HG02642 (cell line): ENCODE results near the gene RECQL5.

ENCODE experiments used
- ATAC-seq: cut with Tn5 transposase; IDR thresholded peaks from one replicate; pipeline ENCODE4 v1.9.1; 2021; ENCODE audit warnings: mild to moderate bottlenecking; ENCODE audit not compliant: unreplicated experiment, poor library complexity

Gene RECQL5

DNA sequence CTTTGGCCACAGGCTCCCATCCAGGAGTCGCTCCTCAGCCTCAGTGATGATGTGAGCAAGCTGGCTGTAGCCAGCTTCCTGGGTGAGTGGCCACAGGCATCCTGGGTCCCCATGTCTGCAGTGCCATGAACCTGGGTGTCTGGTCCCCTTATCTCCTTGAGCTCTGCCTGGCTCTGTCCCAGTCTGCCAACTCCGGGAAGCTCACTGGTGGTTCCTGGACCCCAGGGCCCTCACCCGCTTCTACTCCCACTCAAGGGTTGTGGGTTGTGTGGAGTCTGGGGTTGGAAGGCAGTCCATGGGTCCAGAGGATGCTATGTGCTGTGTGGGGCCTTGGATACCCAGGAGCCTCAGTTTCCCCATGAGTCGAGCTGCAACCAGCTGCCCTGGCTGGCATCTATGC lies 45.5 kb downstream of the RECQL5 start:
- ATAC-seq = no peak

GRCh38 chr17:75619506-75620431 lies 47.2 kb downstream of the RECQL5 start:
- no peak for ATAC-seq

DNA sequence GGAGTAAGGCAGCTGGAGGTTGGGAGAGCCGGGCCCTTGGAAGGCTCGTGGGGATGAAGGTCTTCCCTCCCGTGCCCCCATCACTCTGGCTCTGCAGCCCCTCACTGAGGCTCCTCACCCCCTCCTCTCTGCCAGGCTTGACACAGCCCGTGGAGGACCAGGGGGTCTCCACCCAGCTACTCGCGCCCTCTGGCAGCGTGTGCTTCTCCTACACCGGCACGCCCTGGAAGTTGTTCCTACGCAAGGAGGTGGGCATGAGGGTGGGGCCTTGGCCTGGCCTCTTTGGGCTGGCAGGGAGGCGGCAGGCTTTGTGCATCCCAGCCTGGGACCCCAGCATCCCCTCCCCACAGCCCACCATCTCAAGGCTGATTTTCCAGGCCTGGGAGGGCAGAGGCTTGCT lies 49.3 kb downstream of the RECQL5 start:
- no peak for ATAC-seq

GRCh38 chr17:75617218-75617617 lies 49.7 kb downstream of the RECQL5 start:
- no peak for ATAC-seq

DNA sequence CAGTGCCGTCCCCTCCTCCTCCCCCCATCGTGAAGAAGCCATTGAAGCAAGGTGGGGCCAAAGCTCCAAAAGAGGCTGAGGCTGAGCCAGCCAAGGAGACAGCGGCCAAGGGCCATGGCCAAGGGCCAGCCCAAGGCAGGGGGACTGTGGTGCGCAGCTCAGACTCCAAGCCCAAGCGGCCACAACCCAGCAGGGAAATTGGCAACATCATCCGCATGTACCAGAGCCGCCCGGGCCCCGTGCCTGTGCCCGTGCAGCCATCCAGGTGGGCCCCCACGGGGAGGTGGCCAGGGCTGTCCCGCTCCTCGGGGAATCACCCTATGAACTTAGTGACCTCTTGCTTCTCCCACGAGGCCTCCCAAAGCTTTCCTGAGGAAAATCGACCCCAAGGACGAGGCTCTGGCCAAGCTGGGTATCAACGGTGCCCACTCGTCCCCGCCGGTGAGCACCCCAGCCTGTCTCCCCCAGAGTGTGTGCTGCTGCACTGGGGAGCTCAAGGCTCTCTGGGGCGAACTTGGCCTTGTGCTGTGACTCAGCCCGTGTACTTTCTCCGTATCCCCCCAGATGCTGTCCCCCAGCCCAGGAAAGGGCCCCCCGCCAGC lies 50.3 kb downstream of the RECQL5 start:
- ATAC-seq = no peak

GRCh38 chr17:75615301-75615700 lies 51.7 kb downstream of the RECQL5 start:
- ATAC-seq = no peak

- ATAC-seq = no peak
Observed at GRCh38 chr17:75614556-75615270, 52.2 kb downstream of the RECQL5 start.

- no peak for ATAC-seq
Observed at GRCh38 chr17:75614006-75614405, 52.9 kb downstream of the RECQL5 start.

DNA sequence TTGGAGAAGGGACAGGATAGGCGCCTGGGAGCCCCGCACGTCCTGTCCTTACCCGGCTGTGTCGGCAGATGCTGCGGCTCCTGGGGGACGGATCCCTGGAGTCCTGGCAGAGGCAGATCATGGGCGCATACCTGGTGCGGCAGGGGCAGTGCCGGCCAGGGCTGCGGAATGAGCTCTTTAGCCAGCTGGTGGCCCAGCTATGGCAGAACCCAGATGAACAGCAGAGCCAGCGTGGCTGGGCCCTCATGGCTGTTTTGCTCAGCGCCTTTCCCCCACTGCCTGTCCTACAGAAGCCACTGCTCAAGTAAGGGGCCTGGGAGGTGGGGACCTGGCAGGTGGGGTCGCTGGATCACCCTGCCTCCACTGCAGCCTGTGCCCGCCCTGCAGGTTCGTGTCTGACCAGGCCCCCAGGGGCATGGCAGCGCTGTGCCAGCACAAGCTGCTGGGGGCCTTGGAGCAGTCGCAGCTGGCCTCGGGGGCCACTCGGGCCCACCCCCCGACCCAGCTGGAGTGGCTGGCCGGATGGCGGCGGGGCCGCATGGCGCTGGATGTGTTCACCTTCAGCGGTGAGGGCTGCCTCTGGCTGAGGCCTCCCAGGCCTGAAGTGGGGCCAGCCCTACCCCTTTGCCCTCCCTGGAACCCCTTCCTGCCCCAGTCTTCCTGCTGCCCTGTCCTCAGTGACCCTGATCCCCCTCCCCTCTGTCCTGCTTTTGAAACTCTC lies 53.9 kb downstream of the RECQL5 start:
- ATAC-seq = no peak

DNA sequence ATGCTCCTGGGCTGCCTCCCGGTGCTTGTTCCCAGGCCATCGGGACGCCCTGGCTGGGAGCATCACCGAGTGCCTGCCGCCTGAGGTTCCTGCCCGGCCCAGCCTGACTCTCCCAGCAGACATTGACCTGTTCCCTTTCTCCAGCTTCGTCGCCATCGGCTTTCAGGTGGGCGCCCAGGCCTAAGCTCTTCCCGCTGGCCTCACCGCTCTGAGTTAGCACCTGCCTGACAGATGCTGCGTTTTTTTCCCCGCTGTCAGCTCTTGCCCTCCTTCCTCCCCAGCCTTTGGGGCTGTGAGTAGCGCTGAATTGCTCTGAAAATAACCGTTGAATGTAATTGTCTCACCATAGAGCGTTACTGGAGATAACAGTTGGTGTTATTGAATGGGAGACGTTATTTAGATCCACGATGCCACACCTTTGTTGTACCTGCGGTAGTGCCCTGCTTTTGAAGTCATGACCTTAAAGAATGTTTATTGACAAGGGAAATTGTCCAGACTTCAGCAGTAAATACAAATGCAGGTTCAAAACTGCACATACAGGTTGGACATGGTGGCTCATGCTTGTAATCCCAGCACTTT lies 55.0 kb downstream of the RECQL5 start:
- ATAC-seq = no peak

- no peak for ATAC-seq
Observed at GRCh38 chr17:75610103-75610984, 56.6 kb downstream of the RECQL5 start.

- no peak for ATAC-seq
Observed at GRCh38 chr17:75607086-75607485, 59.9 kb downstream of the RECQL5 start.

DNA sequence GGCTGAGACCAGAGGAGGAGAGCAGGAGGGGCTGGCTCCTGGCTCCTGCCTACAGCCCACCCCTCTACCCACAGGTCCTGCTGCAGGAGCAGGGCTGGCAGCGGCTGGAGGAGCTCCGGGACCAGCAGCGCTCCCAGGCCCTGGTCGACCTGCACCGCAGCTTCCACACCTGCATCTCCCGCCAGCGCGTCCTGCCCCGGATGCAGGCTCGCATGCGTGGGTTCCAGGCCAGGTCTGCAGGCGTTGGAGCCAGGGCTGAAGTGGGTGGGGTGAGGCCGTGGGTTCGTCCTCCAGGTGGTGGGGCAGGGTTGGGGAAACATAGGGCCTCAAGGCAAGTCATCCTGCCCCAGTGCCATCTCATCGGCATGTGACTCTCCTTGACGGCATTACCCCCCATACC lies 61.2 kb downstream of the RECQL5 start:
- ATAC-seq = no peak

DNA sequence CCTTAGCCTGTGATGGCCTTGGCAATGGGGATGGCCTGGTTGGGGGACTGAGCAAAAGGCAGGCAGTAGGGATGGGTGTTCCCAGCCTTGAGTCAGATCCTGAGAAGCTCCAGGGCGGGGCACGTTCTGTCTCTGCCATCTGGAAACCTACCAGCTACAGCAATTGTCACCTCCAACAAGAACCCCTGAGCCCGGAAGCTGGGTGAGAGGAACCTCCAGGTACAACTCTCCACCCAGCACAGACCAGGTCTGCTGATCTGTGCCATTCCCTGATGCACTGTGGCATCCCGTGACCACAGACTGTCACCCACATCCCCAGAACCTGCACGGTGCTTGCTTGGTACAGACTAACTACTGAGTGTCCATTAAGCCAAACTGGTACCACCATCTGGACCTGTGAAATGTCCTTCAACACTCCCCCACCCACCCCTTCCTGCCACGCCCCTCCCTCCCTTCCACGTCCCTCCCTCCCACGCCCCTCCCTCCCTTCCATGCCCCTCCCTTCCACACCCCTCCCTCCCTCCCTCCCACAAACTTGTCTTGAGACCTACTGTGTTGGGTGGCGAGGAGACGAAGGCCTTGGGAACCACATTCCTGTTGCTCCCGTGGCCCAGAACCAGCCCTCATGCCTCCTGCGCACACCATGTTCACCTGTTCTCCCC lies 62.8 kb downstream of the RECQL5 start:
- ATAC-seq = no peak

- ATAC-seq = no peak
Observed at GRCh38 chr17:75603123-75603522, 63.8 kb downstream of the RECQL5 start.

DNA sequence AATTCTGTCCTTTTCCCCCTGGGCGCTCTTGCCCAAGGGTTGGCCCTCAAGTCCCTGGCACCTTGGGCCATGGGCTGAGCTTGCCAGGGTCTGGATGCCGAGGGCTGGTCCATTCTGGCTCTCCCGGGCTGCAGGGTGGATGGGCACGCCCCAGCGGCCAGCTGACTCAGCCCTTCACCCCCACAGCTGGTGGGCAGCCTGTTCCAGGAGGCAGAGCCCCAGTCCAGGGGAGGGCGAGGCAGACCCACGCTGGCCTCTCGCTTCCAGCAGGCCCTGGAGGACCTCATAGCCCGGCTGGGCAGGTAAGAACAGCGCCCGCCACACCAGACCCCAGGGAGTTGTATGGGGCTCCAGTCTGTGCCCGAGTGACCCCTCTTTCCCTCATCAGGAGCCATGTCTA lies 64.3 kb downstream of the RECQL5 start:
- no peak for ATAC-seq

DNA sequence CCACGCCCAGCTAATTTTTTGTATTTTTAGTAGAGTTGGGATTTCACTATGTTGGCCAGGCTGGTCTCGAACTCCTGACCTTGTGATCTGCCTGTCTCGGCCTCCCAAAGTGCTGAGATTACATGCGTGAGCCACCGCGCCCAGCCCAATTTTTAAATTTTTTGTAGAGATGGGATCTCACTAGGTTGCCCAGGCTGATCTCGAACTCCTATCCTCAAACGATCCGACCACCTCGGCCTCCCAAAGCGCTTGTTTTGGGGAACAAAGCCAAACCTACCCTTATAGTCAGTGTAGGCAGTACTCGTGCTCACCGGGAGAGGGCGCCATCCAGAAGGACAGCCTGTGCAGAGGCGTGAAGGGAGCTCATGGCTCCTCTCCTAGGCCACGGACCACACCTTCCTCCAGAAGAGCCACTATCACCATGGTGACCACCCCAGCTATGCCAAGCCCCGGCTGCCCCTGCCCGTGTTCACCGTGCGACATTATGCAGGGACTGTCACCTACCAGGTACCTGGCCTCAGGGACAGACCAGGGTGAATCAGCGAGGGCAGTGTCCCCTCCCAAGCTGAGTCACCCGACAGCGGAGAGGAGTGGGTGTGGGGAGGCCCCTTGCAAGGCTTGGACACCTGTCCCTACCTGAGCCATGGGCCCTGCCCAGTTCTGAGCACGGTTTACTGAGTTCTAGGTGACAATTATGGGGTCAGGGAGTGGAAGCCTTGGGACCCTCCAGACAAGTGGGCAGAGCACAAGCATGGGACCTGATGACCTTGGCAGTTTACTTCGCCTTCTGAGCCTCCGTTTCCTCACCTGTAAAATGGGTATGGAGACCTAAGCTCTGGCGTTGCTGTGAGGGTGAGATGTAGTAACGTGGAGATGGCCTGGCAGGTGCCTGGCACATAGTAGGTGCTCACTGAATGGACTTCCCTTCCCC lies 65.6 kb downstream of the RECQL5 start:
- no peak for ATAC-seq
